HEK293 (cell line): ENCODE data around the gene SLC18A3.

Experiments
- CTCF ChIA-PET: fragments of 350-600 bp; formaldehyde crosslinking; extraction: SDS; loops from one replicate; lab custom pipeline; 2021; ENCODE audit warnings: antibody characterized with exemption; lab: Yijun Ruan, JAX
- POLR2A ChIA-PET: fragments of 300-600 bp; formaldehyde crosslinking; extraction: SDS; loops from one replicate; lab custom pipeline; 2020; ENCODE audit warnings: antibody characterized with exemption, inconsistent platforms; lab: Yijun Ruan, JAX
- H3K27ac ChIP-seq: fragments of 200-500 bp; sonication (Bioruptor generic); 2 replicates; pipeline ENCODE4 v1.5.1; 2014; ENCODE audit warnings: low read depth, low read length, control low read depth, inconsistent platforms; ENCODE audit errors: extremely low read depth
- H3K36me3 ChIP-seq, 2 experiments: fragments of 200-500 bp in 1 of 2; sonication (Bioruptor generic) in 1 of 2; 1 replicate in 1 of 2; 2 replicates in 1 of 2; pipeline ENCODE4 v1.5.1; 2014 to 2017; ENCODE audit warnings: inconsistent platforms in 2 of 2, low read length in 2 of 2; ENCODE audit not compliant: control insufficient read depth in 2 of 2, insufficient read depth in 1 of 2
- H3K4me1 ChIP-seq: fragments of 200-500 bp; sonication (Bioruptor generic); 2 replicates; pipeline ENCODE4 v1.5.1; 2014; ENCODE audit warnings: mild to moderate bottlenecking, low read length, inconsistent platforms; ENCODE audit not compliant: control insufficient read depth, insufficient read depth
- H3K4me3 ChIP-seq: 2 replicates; pipeline ENCODE4 v1.5.1; 2011; ENCODE audit warnings: low read depth, mild to moderate bottlenecking, control low read depth, low read length, moderate library complexity
- H3K9me3 ChIP-seq: fragments of 200-500 bp; sonication (Bioruptor generic); 2 replicates; pipeline ENCODE4 v1.5.1; 2014; ENCODE audit warnings: low read depth, low read length, inconsistent platforms; ENCODE audit not compliant: control insufficient read depth, insufficient read depth
- GLI2 ChIP-seq: fragments of 450-650 bp; formaldehyde crosslinking; IDR thresholded peaks from 2 replicates; pipeline ENCODE4; 2017; ENCODE audit warnings: missing biosample characterization, missing genetic modification characterization, low read depth, borderline replicate concordance
- GLIS1 ChIP-seq: fragments of 450-650 bp; formaldehyde crosslinking; IDR thresholded peaks from 2 replicates; pipeline ENCODE4 v1.5.1; 2016; ENCODE audit warnings: missing biosample characterization, missing genetic modification characterization
- INSM2 ChIP-seq: fragments of 450-650 bp; formaldehyde crosslinking; IDR thresholded peaks from 2 replicates; pipeline ENCODE4 v1.5.1; 2016; ENCODE audit warnings: missing biosample characterization, missing genetic modification characterization
- KLF1 ChIP-seq: fragments of 450-650 bp; formaldehyde crosslinking; IDR thresholded peaks from 2 replicates; pipeline ENCODE4 v1.5.1; 2016; ENCODE audit warnings: missing biosample characterization, missing genetic modification characterization
- KLF9 ChIP-seq: fragments of 450-650 bp; formaldehyde crosslinking; IDR thresholded peaks from 2 replicates; pipeline ENCODE4 v1.5.1; 2016; ENCODE audit warnings: missing biosample characterization, missing genetic modification characterization, low read depth
- SCRT1 ChIP-seq: fragments of 450-650 bp; formaldehyde crosslinking; IDR thresholded peaks from 2 replicates; pipeline ENCODE4 v1.5.1; 2016; ENCODE audit warnings: missing biosample characterization, missing genetic modification characterization, borderline replicate concordance
- SP2 ChIP-seq: fragments of 450-650 bp; formaldehyde crosslinking; IDR thresholded peaks from 2 replicates; pipeline ENCODE4 v1.5.1; 2016; ENCODE audit warnings: missing biosample characterization, missing genetic modification characterization
- SP3 ChIP-seq: fragments of 450-650 bp; formaldehyde crosslinking; IDR thresholded peaks from 2 replicates; pipeline ENCODE4 v1.5.1; 2016; ENCODE audit warnings: missing biosample characterization, missing genetic modification characterization
- ZBTB11 ChIP-seq: fragments of 450-650 bp; formaldehyde crosslinking; conservative IDR thresholded peaks from 2 replicates; pipeline ENCODE4 v1.5.1; 2016; ENCODE audit warnings: low read depth, missing biosample characterization, missing genetic modification characterization
- ZBTB44 ChIP-seq: fragments of 450-650 bp; IDR thresholded peaks from 2 replicates; pipeline ENCODE4 v1.5.1; 2018; ENCODE audit warnings: missing biosample characterization, mild to moderate bottlenecking, missing genetic modification characterization
- ZNF157 ChIP-seq: fragments of 450-650 bp; formaldehyde crosslinking; IDR thresholded peaks from 2 replicates; pipeline ENCODE4 v1.5.1; 2016; ENCODE audit warnings: missing biosample characterization, missing genetic modification characterization
- ZNF16 ChIP-seq: fragments of 450-650 bp; formaldehyde crosslinking; IDR thresholded peaks from 2 replicates; pipeline ENCODE4 v1.5.1; 2016; ENCODE audit warnings: low read depth, missing biosample characterization, missing genetic modification characterization
- ZNF354C ChIP-seq: fragments of 450-650 bp; formaldehyde crosslinking; IDR thresholded peaks from 2 replicates; pipeline ENCODE4 v1.5.1; 2016; ENCODE audit warnings: missing biosample characterization, missing genetic modification characterization, low read depth, borderline replicate concordance
- ZNF585B ChIP-seq: fragments of 450-650 bp; formaldehyde crosslinking; IDR thresholded peaks from 2 replicates; pipeline ENCODE4 v1.5.1; 2016; ENCODE audit warnings: missing biosample characterization, missing genetic modification characterization
- ZNF623 ChIP-seq: fragments of 450-650 bp; formaldehyde crosslinking; IDR thresholded peaks from 2 replicates; pipeline ENCODE4 v1.5.1; 2016; ENCODE audit warnings: missing biosample characterization, missing genetic modification characterization
- ZNF658 ChIP-seq: fragments of 450-650 bp; formaldehyde crosslinking; IDR thresholded peaks from 2 replicates; pipeline ENCODE4; 2016; ENCODE audit warnings: missing biosample characterization, missing genetic modification characterization
- ZNF776 ChIP-seq: fragments of 450-650 bp; formaldehyde crosslinking; IDR thresholded peaks from 2 replicates; pipeline ENCODE4 v1.5.0; 2017; ENCODE audit warnings: missing biosample characterization, missing genetic modification characterization, borderline replicate concordance
- ZNF843 ChIP-seq: fragments of 450-650 bp; formaldehyde crosslinking; IDR thresholded peaks from 2 replicates; pipeline ENCODE4 v1.5.1; 2016; ENCODE audit warnings: missing biosample characterization, missing genetic modification characterization
- ZSCAN18 ChIP-seq: fragments of 450-650 bp; formaldehyde crosslinking; IDR thresholded peaks from 2 replicates; pipeline ENCODE4 v1.5.1; 2016; ENCODE audit warnings: missing biosample characterization, missing genetic modification characterization
- ZXDB ChIP-seq: fragments of 450-650 bp; formaldehyde crosslinking; IDR thresholded peaks from 2 replicates; pipeline ENCODE4 v1.5.1; 2016; ENCODE audit warnings: missing biosample characterization, missing genetic modification characterization

Gene SLC18A3

GRCh38 chr10:49562893-49563292 is 47.2 kb upstream of the SLC18A3 start (continued):
- TF ChIP-seq ZBTB11 = no peak
- no peak for TF ChIP-seq SP2 (tag by site-specific recombination)
- TF ChIP-seq ZNF354C (tag by site-specific recombination) = no peak

- POLR2A ChIA-PET = interaction anchor here (1.5 kb wide), 1 partner anchor 26 kb away, joined by 3 read pairs; the partner anchor contains the start of gene ERCC6
Observed at GRCh38 chr10:49564461-49565009, 45.6 kb upstream of the SLC18A3 start.

More at GRCh38 chr10:49564461-49565009, 45.6 kb upstream of the SLC18A3 start:
- H3K36me3 ChIP-seq = no peaks in the 10 kb centered on the region
- no peak overlapping the region for H3K4me3 ChIP-seq
- H3K4me1 ChIP-seq = no peaks in the 10 kb centered on the region
- H3K9me3 ChIP-seq = no peaks in the 10 kb centered on the region
- no peak overlapping the region for H3K27ac ChIP-seq
- no peak for TF ChIP-seq ZBTB44
- TF ChIP-seq ZNF843 (tag by site-specific recombination) = no peak
- no peak for TF ChIP-seq ZSCAN18 (tag by site-specific recombination)
- no peak for TF ChIP-seq ZNF776 (tag by site-specific recombination)
- TF ChIP-seq KLF1 = no peak
- no peak for TF ChIP-seq ZNF623
- TF ChIP-seq SCRT1 (tag by site-specific recombination) = no peak
- no peak for TF ChIP-seq GLIS1 (tag by site-specific recombination)
- no peak for TF ChIP-seq INSM2 (tag by site-specific recombination)
- no peak for TF ChIP-seq ZXDB
- no peak for TF ChIP-seq SP3
- no peak for TF ChIP-seq ZNF585B (tag by site-specific recombination)
- TF ChIP-seq KLF9 (tag by site-specific recombination) = no peak
- no peak for TF ChIP-seq ZNF16 (tag by site-specific recombination)
- no peak for TF ChIP-seq ZNF157 (tag by site-specific recombination)
- no peak for TF ChIP-seq ZNF658 (tag by site-specific recombination)
- no peak for TF ChIP-seq GLI2 (tag by site-specific recombination)
- CTCF ChIA-PET = interaction anchor here (0.6 to 1.9 kb wide), 3 partner anchors 29 to 908 kb away, joined by 3 to 9 read pairs (median 3); no protein-coding TSS in a partner anchor
